H9 (cell line): Measurements from ENCODE around the gene TOGARAM1. TPM values are rescaled to one million over a fixed set of nuclear protein-coding genes. Genes with fewer than 3 reads are reported as not detected.

ENCODE experiments used
- DNase-seq: peaks from one replicate; pipeline ENCODE4 v3.0.0-alpha.2; 2017
- H2AFZ ChIP-seq: one replicate; pipeline ENCODE4 v1.6.1; 2013; ENCODE audit warnings: mild to moderate bottlenecking, low read length, control low read depth, moderate library complexity
- H2AK5ac ChIP-seq: 2 replicates; pipeline ENCODE4 v1.6.1; 2013; ENCODE audit warnings: low read length, control low read depth, mixed read lengths; ENCODE audit not compliant: insufficient read length
- H2BK120ac ChIP-seq: one replicate; pipeline ENCODE4 v1.6.1; 2013; ENCODE audit warnings: low read depth, mild to moderate bottlenecking, low read length, control low read depth, inconsistent platforms; ENCODE audit not compliant: poor library complexity, severe bottlenecking
- H2BK12ac ChIP-seq: 2 replicates; pipeline ENCODE4 v1.6.1; 2013; ENCODE audit warnings: low read length, control low read depth, mixed read lengths, low read depth; ENCODE audit not compliant: insufficient read length
- H2BK15ac ChIP-seq: 2 replicates; pipeline ENCODE4 v1.6.1; 2013; ENCODE audit warnings: low read depth, low read length, control low read depth
- H2BK20ac ChIP-seq: one replicate; pipeline ENCODE4 v1.6.1; 2013; ENCODE audit warnings: low read depth, mild to moderate bottlenecking, low read length, control low read depth, inconsistent platforms; ENCODE audit not compliant: poor library complexity, severe bottlenecking
- H2BK5ac ChIP-seq: 2 replicates; pipeline ENCODE4 v1.6.1; 2013; ENCODE audit warnings: low read length, control low read depth, mixed read lengths; ENCODE audit not compliant: insufficient read length
- H3K14ac ChIP-seq: 2 replicates; pipeline ENCODE4 v1.6.1; 2013; ENCODE audit warnings: low read length, control low read depth; ENCODE audit not compliant: insufficient read depth
- H3K18ac ChIP-seq: 2 replicates; pipeline ENCODE4 v1.6.1; 2013; ENCODE audit warnings: low read depth, mild to moderate bottlenecking, mixed read lengths, low read length, control low read depth; ENCODE audit not compliant: insufficient read length
- H3K23ac ChIP-seq: 2 replicates; pipeline ENCODE4 v1.6.1; 2013; ENCODE audit warnings: low read length, control low read depth, mixed read lengths, low read depth; ENCODE audit not compliant: insufficient read length
- H3K23me2 ChIP-seq: 2 replicates; pipeline ENCODE4 v1.6.1; 2013; ENCODE audit warnings: low read depth, mild to moderate bottlenecking, mixed read lengths, low read length, control low read depth; ENCODE audit not compliant: insufficient read length, poor library complexity, severe bottlenecking
- H3K27ac ChIP-seq: 2 replicates; pipeline ENCODE4 v1.5.1; 2013; ENCODE audit warnings: low read length, control low read depth, mixed read lengths, low read depth; ENCODE audit not compliant: insufficient read length
- H3K27me3 ChIP-seq: 2 replicates; pipeline ENCODE4 v1.6.1; 2013; ENCODE audit warnings: low read length, control low read depth, inconsistent platforms; ENCODE audit not compliant: insufficient read depth
- H3K4ac ChIP-seq: 2 replicates; pipeline ENCODE4 v1.6.1; 2013; ENCODE audit warnings: low read depth, mild to moderate bottlenecking, control low read depth, inconsistent platforms, low read length, moderate library complexity
- H3K4me1 ChIP-seq: 2 replicates; pipeline ENCODE4 v1.6.1; 2013; ENCODE audit warnings: low read length, control low read depth, inconsistent platforms; ENCODE audit not compliant: insufficient read depth
- H3K4me2 ChIP-seq: 2 replicates; pipeline ENCODE4 v1.6.1; 2013; ENCODE audit warnings: low read length, control low read depth, mixed read lengths; ENCODE audit not compliant: insufficient read length, insufficient read depth
- H3K56ac ChIP-seq: 2 replicates; pipeline ENCODE4 v1.6.1; 2013; ENCODE audit warnings: low read depth, mild to moderate bottlenecking, mixed read lengths, low read length, control low read depth; ENCODE audit not compliant: insufficient read length
- H3K79me1 ChIP-seq: 2 replicates; pipeline ENCODE4 v1.6.1; 2013; ENCODE audit warnings: low read depth, mild to moderate bottlenecking, moderate library complexity, low read length, control low read depth, inconsistent platforms; ENCODE audit not compliant: insufficient read depth, poor library complexity, severe bottlenecking
- H3K79me2 ChIP-seq: 2 replicates; pipeline ENCODE4 v1.6.1; 2013; ENCODE audit warnings: low read length, control low read depth, inconsistent platforms; ENCODE audit not compliant: insufficient read depth
- H3K9ac ChIP-seq: 2 replicates; pipeline ENCODE4 v1.6.1; 2013; ENCODE audit warnings: low read length, control low read depth, mixed read lengths; ENCODE audit not compliant: insufficient read length; ENCODE audit errors: extremely low read depth
- H3K9me3 ChIP-seq: one replicate; pipeline ENCODE4 v1.6.1; 2013; ENCODE audit warnings: low read depth, low read length, inconsistent platforms; ENCODE audit not compliant: control insufficient read depth
- H3T11ph ChIP-seq: one replicate; pipeline ENCODE4 v1.6.1; 2013; ENCODE audit warnings: mild to moderate bottlenecking, low read length, control low read depth, inconsistent platforms
- H4K20me1 ChIP-seq: one replicate; pipeline ENCODE4 v1.6.1; 2013; ENCODE audit not compliant: control insufficient read depth, insufficient read length, insufficient read depth
- H4K5ac ChIP-seq: 2 replicates; pipeline ENCODE4 v1.6.1; 2013; ENCODE audit warnings: low read depth, mild to moderate bottlenecking, mixed read lengths, low read length, control low read depth; ENCODE audit not compliant: insufficient read length
- H4K8ac ChIP-seq: replicated peaks from 2 replicates; pipeline ENCODE4 v1.6.1; 2013; ENCODE audit warnings: low read length, control low read depth, mixed read lengths, low read depth; ENCODE audit not compliant: insufficient read length
- H4K91ac ChIP-seq: 2 replicates; pipeline ENCODE4 v1.6.1; 2013; ENCODE audit warnings: low read depth, mild to moderate bottlenecking, moderate library complexity, mixed read lengths, low read length, control low read depth; ENCODE audit not compliant: insufficient read length
- H3K27ac Mint-ChIP-seq, 3 experiments: 2 replicates in 2 of 3; 3 replicates in 1 of 3; pipeline ENCODE4 v1.8.0; 2020 to 2021; ENCODE audit warnings: mixed read lengths in 3 of 3, mild to moderate bottlenecking in 1 of 3, moderate library complexity in 1 of 3
- H3K27me3 Mint-ChIP-seq: 2 replicates; pipeline ENCODE4 v1.8.0; 2021; ENCODE audit warnings: low read depth, mild to moderate bottlenecking, moderate library complexity, mixed read lengths
- H3K36me3 Mint-ChIP-seq, 3 experiments: 2 replicates in 2 of 3; 3 replicates in 1 of 3; pipeline ENCODE4 v1.8.0; 2020 to 2021; ENCODE audit warnings: low read depth in 3 of 3, mixed read lengths in 3 of 3; ENCODE audit not compliant: insufficient read depth in 1 of 3
- H3K4me1 Mint-ChIP-seq, 2 experiments: 2 replicates each; pipeline ENCODE4 v1.8.0; 2020; ENCODE audit warnings: mixed read lengths in 2 of 2
- H3K4me3 Mint-ChIP-seq, 2 experiments: 2 replicates in 1 of 2; 3 replicates in 1 of 2; pipeline ENCODE4 v1.8.0; 2020 to 2021; ENCODE audit warnings: mild to moderate bottlenecking in 2 of 2, mixed read lengths in 2 of 2, moderate library complexity in 1 of 2
- H3K9me3 Mint-ChIP-seq, 2 experiments: 2 replicates in 1 of 2; 3 replicates in 1 of 2; pipeline ENCODE4 v1.8.0; 2020; ENCODE audit warnings: mild to moderate bottlenecking in 2 of 2, mixed read lengths in 2 of 2, moderate library complexity in 1 of 2
- CTCF ChIP-seq: fragments of 200-600 bp; sonication (generic); conservative IDR thresholded peaks from 3 replicates; pipeline ENCODE4 v1.8.0; 2021; ENCODE audit warnings: antibody characterized with exemption, mild to moderate bottlenecking
- WGBS: extraction: QIAGEN DNeasy Blood & Tissue Kit; methylation state at CpG from one replicate; pipeline ENCODE4 v1.1.7; 2013; ENCODE audit warnings: missing lambda C conversion rate, low lambda C conversion rate, mixed read lengths; ENCODE audit not compliant: insufficient read length; ENCODE audit errors: extremely low coverage; 5-methylcytosine and 5-hydroxymethylcytosine counted together
- total RNA-seq: library from RNA; stranded (reverse); gene quantifications from 2 replicates; pipeline ENCODE4 v1.2.1, GENCODE V29; 2021

TOGARAM1 gene
- total RNA-seq, 1 experiment from 2014 or later, result 11.4 TPM

GRCh38 chr14:44990533-44990932 lies 28.5 kb downstream of the TOGARAM1 start:
- Histone ChIP-seq H3K23me2 (no peaks in the 10 kb centered on the region), H4K8ac (no peak overlapping the region), H3K4me2 (no peak overlapping the region), H3K27ac (no peak overlapping the region), H4K20me1 (no peaks in the 10 kb centered on the region), H3T11ph (no peak overlapping the region), H3K4ac (no peak overlapping the region), H3K79me2 (no peaks in the 10 kb centered on the region), H3K4me1 (no peaks in the 10 kb centered on the region), H3K27me3 (no peaks in the 10 kb centered on the region), H3K9ac (no peak overlapping the region), H2BK5ac (no peak overlapping the region), H4K5ac (no peak overlapping the region), H3K18ac (no peak overlapping the region), H2BK15ac (no peak overlapping the region), H3K56ac (no peak overlapping the region), H3K23ac (no peak overlapping the region), H2BK120ac (no peak overlapping the region), H2BK20ac (no peak overlapping the region), H2BK12ac (no peak overlapping the region), H3K9me3 (no peaks in the 10 kb centered on the region), H3K79me1 (no peaks in the 10 kb centered on the region), H3K14ac (no peak overlapping the region), H4K91ac (no peak overlapping the region), H2AK5ac (no peak overlapping the region), H2AFZ (no peak overlapping the region)
- no peak overlapping the region for H3K4me3 Mint-ChIP-seq
- 0 out of 7 replicates have a peak, but pooled peaks cover 0 to 4% (median 0%) of the 10 kb centered on the region in 3 experiments for H3K36me3 Mint-ChIP-seq
- no CpG with 5 or more reads among the region's 2 CpGs for WGBS
- no peaks in the 10 kb centered on the region for H3K9me3 Mint-ChIP-seq
- no peak for DNase-seq
- TF ChIP-seq CTCF, result no peak
- no peaks in the 10 kb centered on the region for H3K27me3 Mint-ChIP-seq
- no peaks in the 10 kb centered on the region for H3K4me1 Mint-ChIP-seq
- H3K27ac Mint-ChIP-seq, result no peak overlapping the region
